ENCODE data around the gene PRSS57. TPM values are rescaled to one million over a fixed set of nuclear protein-coding genes. Genes with fewer than 3 reads are reported as not detected.
"Not testable (repeated sequence)": the region's sequence is repeated elsewhere in the genome, so short reads cannot be mapped to it uniquely, and the experiment has no call there.

The PRSS57 gene
- total and polyA plus RNA-seq, 2 of the 8 experiments (the other 6 are each of a cell fraction or from before 2014, with no cell fraction given): not detected

DNA sequence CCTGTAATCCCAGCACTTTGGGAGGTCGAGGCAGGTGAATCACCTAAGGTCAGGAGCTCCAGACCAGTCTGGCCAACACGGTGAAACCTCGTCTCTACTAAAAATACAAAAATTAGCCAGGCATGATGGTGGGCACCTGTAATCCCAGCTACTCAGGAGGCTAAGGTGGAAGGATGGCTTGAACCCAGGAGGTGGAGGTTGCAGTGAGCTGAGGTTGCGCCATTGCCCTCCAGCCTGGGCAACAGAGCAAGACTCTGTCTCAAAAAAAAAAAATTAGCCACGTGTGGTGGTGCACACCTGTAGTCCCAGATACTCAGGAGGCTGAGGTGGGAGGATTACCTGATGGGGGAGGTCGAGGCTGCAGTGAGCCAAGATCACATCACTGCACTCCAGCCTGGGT, 7.6 kb upstream of the PRSS57 start:
- CTCF ChIA-PET (ENCODE audit: partially characterized antibody): interaction anchor here (1.1 to 3.7 kb wide), 7 partner anchors 23 to 192 kb away, joined by 3 to 15 read pairs (median 4); partner anchors contain the start of gene FSTL3
- H3K4me1 ChIP-seq (replicated peaks in 1 of 4; ENCODE audit: control insufficient read depth in 3 of 4, insufficient read depth in 4 of 4, low read length in 3 of 4); H3K4ac ChIP-seq (replicated peaks; ENCODE audit: insufficient read length, low read depth, low read length); H3K14ac ChIP-seq (ENCODE audit: insufficient read length); H3K18ac ChIP-seq (ENCODE audit: extremely low read depth, low read length); DNase-seq (ENCODE audit: low read depth in 1 of 2, low spot score in 2 of 2); H4K20me1 ChIP-seq (replicated peaks in 1 of 2; ENCODE audit: control insufficient read depth in 1 of 2, insufficient read depth in 2 of 2, low read length in 2 of 2); H2AK5ac ChIP-seq (ENCODE audit: low read depth, low read length); H2AFZ ChIP-seq (ENCODE audit: low read length); H3K79me2 ChIP-seq (ENCODE audit: control insufficient read depth in 1 of 2, insufficient read depth in 2 of 2, low read length in 2 of 2); H3K9me3 ChIP-seq (ENCODE audit: insufficient read depth in 2 of 2, low read depth in 1 of 2, low read length in 1 of 2); H3K9ac ChIP-seq (replicated peaks in 1 of 4; ENCODE audit: extremely low read depth in 1 of 4, low read depth in 3 of 4, low read length in 3 of 4); H4K91ac ChIP-seq (replicated peaks; ENCODE audit: insufficient read length, low read length); H4K5ac ChIP-seq (ENCODE audit: insufficient read length, low read depth, low read length); H3K79me1 ChIP-seq (ENCODE audit: low read depth, low read length); H3K23ac ChIP-seq (ENCODE audit: insufficient read length); H3K27ac ChIP-seq (ENCODE audit: low read depth, low read length); H3K23me2 ChIP-seq (ENCODE audit: low read depth, low read length); H3K36me3 ChIP-seq (ENCODE audit: control insufficient read depth in 2 of 4, insufficient read depth in 4 of 4, low read length in 3 of 4); FAIRE-seq; H2BK20ac ChIP-seq (ENCODE audit: low read length); H3K27me3 ChIP-seq (replicated peaks in 1 of 4; ENCODE audit: control insufficient read depth in 3 of 4, extremely low read depth in 1 of 4, insufficient read depth in 3 of 4, low read length in 3 of 4); H3K56ac ChIP-seq (replicated peaks; ENCODE audit: insufficient read length, low read depth, low read length); H2BK15ac ChIP-seq (ENCODE audit: low read length); H4K8ac ChIP-seq (ENCODE audit: extremely low read depth, insufficient read depth, low read length); H2BK120ac ChIP-seq (replicated peaks; ENCODE audit: low read depth, low read length): not testable (repeated sequence)
- Histone ChIP-seq H2BK12ac (ENCODE audit: low read depth, low read length) (peak overlapping the region; percentile 23; the same call in 1 of the 2 replicates), H3K4me3 (ENCODE audit: extremely low read depth in 1 of 4, insufficient read depth in 2 of 4, low read depth in 3 of 4, low read length in 4 of 4) (peak overlapping the region in 1 of 4 experiments; percentile 45; a peak in 1 of 8 replicates), H3K4me2 (ENCODE audit: insufficient read depth in 1 of 2, low read depth in 2 of 2, low read length in 2 of 2) (peak overlapping the region; percentile 1 to 59; a peak in 2 of 4 replicates), H2BK5ac (ENCODE audit: low read depth, low read length) (0 out of 2 replicates have a peak overlapping the region, but pooled peaks have one; percentile 75)
- POLR2A ChIA-PET (ENCODE audit: partially characterized antibody): interaction anchor here (1.2 kb wide), 1 partner anchor 12 kb away, joined by 5 read pairs; no protein-coding TSS in a partner anchor
- WGBS, 2 experiments (ENCODE audit: extremely low coverage in 1 of 2, insufficient coverage in 1 of 2, insufficient read length in 1 of 2, insufficient replicate concordance in 2 of 2, low coverage in 1 of 2, low lambda C conversion rate in 2 of 2, missing lambda C conversion rate in 1 of 2): 91% methylated on average over 4 of the region's 6 CpGs; no CpG with 5 or more reads in 1 of the 2 experiments

Data from H1 (cell line).